ENCODE results near the gene GFAP.
"Not testable (repeated sequence)": the region's sequence is repeated elsewhere in the genome, so short reads cannot be mapped to it uniquely, and the experiment has no call there.

Gene GFAP

GRCh38 chr17:44915321-44915726 lies at the start of gene GFAP:
Gene GFAP, minus strand, starts transcription at chr17:44915500. Its CDS starts 14 bp downstream, at chr17:44915486.
- DNase-seq: no peak

GRCh38 chr17:44961921-44962350 lies 46.6 kb upstream of the GFAP start:
- DNase-seq: no peak

- DNase-seq: no peak
Observed at GRCh38 chr17:44960691-44961090, 45.4 kb upstream of the GFAP start.

- no peak for DNase-seq
Observed at GRCh38 chr17:44959821-44960531, 44.7 kb upstream of the GFAP start.

GRCh38 chr17:44956998-44957981 lies 42.0 kb upstream of the GFAP start:
- DNase-seq: no peak

- no peak for DNase-seq
Observed at GRCh38 chr17:44955674-44956425, 40.5 kb upstream of the GFAP start.

- DNase-seq: no peak
Observed at GRCh38 chr17:44952946-44953475, 37.7 kb upstream of the GFAP start.

GRCh38 chr17:44948315-44948795 lies 33.1 kb upstream of the GFAP start:
- DNase-seq: no peak

GRCh38 chr17:44947461-44948314 lies 32.4 kb upstream of the GFAP start, which contains the start of gene KIF18B:
Gene KIF18B, minus strand, starts transcription at chr17:44947773. Its CDS starts 11,429 bp downstream, at chr17:44936344.
- DNase-seq: peak; percentile 76

GRCh38 chr17:44945652-44946051 lies 30.4 kb upstream of the GFAP start:
- not testable (repeated sequence) for DNase-seq

- DNase-seq: no peak
Observed at GRCh38 chr17:44942456-44942855, 27.2 kb upstream of the GFAP start.

GRCh38 chr17:44941712-44942331 lies 26.5 kb upstream of the GFAP start:
- DNase-seq: no peak

- DNase-seq: no peak
Observed at GRCh38 chr17:44940768-44941167, 25.5 kb upstream of the GFAP start.

GRCh38 chr17:44940317-44940716 lies 25.0 kb upstream of the GFAP start:
- no peak for DNase-seq

GRCh38 chr17:44935116-44935515 lies 19.8 kb upstream of the GFAP start:
- DNase-seq: no peak

- no peak for DNase-seq
Observed at GRCh38 chr17:44934745-44935105, 19.4 kb upstream of the GFAP start.

- no peak for DNase-seq
Observed at GRCh38 chr17:44933824-44934744, 18.8 kb upstream of the GFAP start.

- no peak for DNase-seq
Observed at GRCh38 chr17:44932787-44933097, 17.4 kb upstream of the GFAP start.

- no peak for DNase-seq
Observed at GRCh38 chr17:44932096-44932786, 16.9 kb upstream of the GFAP start.

GRCh38 chr17:44931376-44931775 lies 16.1 kb upstream of the GFAP start:
- no peak for DNase-seq
